Measurements from ENCODE around the gene CLHC1.

DNA sequence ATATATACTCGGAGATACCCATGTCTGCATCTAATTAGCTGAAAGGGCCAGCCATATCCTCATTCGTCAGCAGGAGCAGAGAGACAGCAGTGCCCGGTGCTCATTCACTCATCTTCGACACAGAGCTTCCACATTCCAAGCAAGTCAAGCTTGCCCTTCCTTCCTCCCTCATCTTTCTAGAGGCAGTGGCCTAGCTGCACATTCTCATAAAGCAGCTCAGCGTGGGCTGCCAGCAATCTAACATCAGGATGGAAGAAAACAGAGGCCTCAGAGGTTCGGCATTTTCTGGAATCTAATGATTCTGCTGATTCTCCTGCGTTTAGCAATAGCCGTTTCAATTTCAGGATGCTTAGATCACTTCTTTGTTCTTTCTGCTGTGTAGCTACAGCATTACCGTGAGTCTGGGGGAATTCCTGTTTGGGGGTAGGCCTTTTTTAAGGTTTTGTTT, 68.8 kb downstream of the CLHC1 start:
- TF ChIP-seq, protein P1, sequence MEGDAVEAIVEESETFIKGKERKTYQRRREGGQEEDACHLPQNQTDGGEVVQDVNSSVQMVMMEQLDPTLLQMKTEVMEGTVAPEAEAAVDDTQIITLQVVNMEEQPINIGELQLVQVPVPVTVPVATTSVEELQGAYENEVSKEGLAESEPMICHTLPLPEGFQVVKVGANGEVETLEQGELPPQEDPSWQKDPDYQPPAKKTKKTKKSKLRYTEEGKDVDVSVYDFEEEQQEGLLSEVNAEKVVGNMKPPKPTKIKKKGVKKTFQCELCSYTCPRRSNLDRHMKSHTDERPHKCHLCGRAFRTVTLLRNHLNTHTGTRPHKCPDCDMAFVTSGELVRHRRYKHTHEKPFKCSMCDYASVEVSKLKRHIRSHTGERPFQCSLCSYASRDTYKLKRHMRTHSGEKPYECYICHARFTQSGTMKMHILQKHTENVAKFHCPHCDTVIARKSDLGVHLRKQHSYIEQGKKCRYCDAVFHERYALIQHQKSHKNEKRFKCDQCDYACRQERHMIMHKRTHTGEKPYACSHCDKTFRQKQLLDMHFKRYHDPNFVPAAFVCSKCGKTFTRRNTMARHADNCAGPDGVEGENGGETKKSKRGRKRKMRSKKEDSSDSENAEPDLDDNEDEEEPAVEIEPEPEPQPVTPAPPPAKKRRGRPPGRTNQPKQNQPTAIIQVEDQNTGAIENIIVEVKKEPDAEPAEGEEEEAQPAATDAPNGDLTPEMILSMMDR (IDR thresholded peaks at IDR 0.05), result no peak
- no peak for TF ChIP-seq EP300 (IDR thresholded peaks at IDR 0.05)

Measured in ovary (tissue), 3 donors.